Natural killer cell (primary cell): ENCODE results near the gene RAMACL. TPM values are rescaled to one million over a fixed set of nuclear protein-coding genes. Genes with fewer than 3 reads are reported as not detected.

Source experiments
- ATAC-seq, 3 donors: fragments of 150-1000 bp in 2 of 3; fragments of 200-7000 bp in 1 of 3; cut with Tn5 transposase; 1 replicate in 1 of 3; 2 replicates in 2 of 3; pipeline ENCODE4 v1.10.0; 2021; ENCODE audit warnings: mild to moderate bottlenecking in 2 of 3, moderate library complexity in 2 of 3
- DNase-seq, 2 donors: peaks; one replicate each; pipeline versions ENCODE4 v3.0.0 to v3.0.0-alpha.2; 2013 to 2021; ENCODE audit warnings: mixed read lengths in 1 of 2
- H3K27ac ChIP-seq: one replicate; pipeline ENCODE4 v1.5.1; 2013; ENCODE audit warnings: mild to moderate bottlenecking, low read length
- H3K27me3 ChIP-seq: one replicate; pipeline ENCODE4 v1.6.1; 2013; ENCODE audit warnings: low read length; ENCODE audit not compliant: control insufficient read depth, insufficient read depth
- H3K36me3 ChIP-seq: one replicate; pipeline ENCODE4 v1.6.1; 2013; ENCODE audit warnings: low read length; ENCODE audit not compliant: control insufficient read depth, insufficient read depth
- H3K4me1 ChIP-seq: one replicate; pipeline ENCODE4 v1.6.1; 2013; ENCODE audit warnings: low read length; ENCODE audit not compliant: control insufficient read depth, insufficient read depth
- H3K4me3 ChIP-seq: one replicate; pipeline ENCODE4 v1.5.1; 2013; ENCODE audit warnings: low read length
- H3K9me3 ChIP-seq: one replicate; pipeline ENCODE4 v1.6.1; 2013; ENCODE audit warnings: low read length; ENCODE audit not compliant: control insufficient read depth, insufficient read depth
- H3K27ac Mint-ChIP-seq, 2 donors: one replicate each; pipeline ENCODE4 v1.8.0; 2022; ENCODE audit warnings: mild to moderate bottlenecking in 2 of 2, mixed read lengths in 2 of 2, moderate library complexity in 1 of 2
- H3K27me3 Mint-ChIP-seq, 2 donors: one replicate each; pipeline ENCODE4 v1.8.0; 2022; ENCODE audit warnings: low read depth in 2 of 2, mixed read lengths in 2 of 2
- H3K36me3 Mint-ChIP-seq: one replicate; pipeline ENCODE4 v1.8.0; 2022; ENCODE audit warnings: mixed read lengths
- H3K4me1 Mint-ChIP-seq, 2 donors: one replicate each; pipeline ENCODE4 v1.8.0; 2022; ENCODE audit warnings: mixed read lengths in 2 of 2
- H3K4me3 Mint-ChIP-seq: one replicate; pipeline ENCODE4 v1.8.0; 2022; ENCODE audit warnings: mild to moderate bottlenecking, moderate library complexity, mixed read lengths
- H3K9me3 Mint-ChIP-seq, 2 donors: one replicate each; pipeline ENCODE4 v1.8.0; 2022; ENCODE audit warnings: mixed read lengths in 2 of 2
- WGBS: methylation state at CpG from one replicate; pipeline ENCODE4 v1.1.7; 2013; ENCODE audit warnings: missing lambda C conversion rate; ENCODE audit not compliant: insufficient coverage; 5-methylcytosine and 5-hydroxymethylcytosine counted together
- intact Hi-C: fragments of 100-400 bp; cut with micrococcal nuclease; formaldehyde crosslinking; loops from one replicate; pipeline ENCODE4 v1.14.2; 2022
- total RNA-seq, 4 donors: library from RNA; stranded (reverse); fragments of 120-200 nt in 1 of 4; gene quantifications; one replicate each; pipeline versions ENCODE4 v1.2.3 to v1.2.4, GENCODE V29; 2013 to 2022
- TF ChIP-seq, protein P1 (sequence below): fragments of 200-600 bp; IDR thresholded peaks from one replicate; pipeline ENCODE4 v1.8.0; 2022; ENCODE audit warnings: antibody characterized with exemption

Gene RAMACL
- total RNA-seq, 3 donors from 2014 or later (not counting 1 experiment from before 2014, with no cell fraction given), result 0.68 to 5.6 (median 1.1) TPM

DNA sequence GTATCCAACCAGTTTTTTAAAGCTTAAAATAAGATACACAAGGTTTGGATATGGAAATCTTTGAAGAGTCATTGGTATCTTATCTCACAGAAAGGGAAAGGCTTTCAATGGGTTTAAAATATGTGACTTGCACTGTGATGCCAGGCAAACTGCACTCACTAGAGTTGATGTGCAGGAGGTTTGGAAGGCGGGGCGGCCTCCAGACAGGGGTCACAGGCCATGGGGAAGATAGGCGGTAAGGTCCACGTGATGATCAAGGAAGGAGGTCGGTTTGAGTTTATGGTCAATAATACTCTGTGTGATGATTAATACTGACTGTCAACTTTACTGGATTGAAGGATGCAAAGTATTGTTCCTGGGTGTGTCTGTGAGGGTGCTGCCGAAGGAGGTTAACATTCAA is 9.5 kb upstream of the RAMACL start:
- Histone ChIP-seq H3K4me1 (no peaks in the 10 kb centered on the region), H3K36me3 (no peaks in the 10 kb centered on the region), H3K4me3 (no peak overlapping the region), H3K27me3 (no peaks in the 10 kb centered on the region), H3K9me3 (no peaks in the 10 kb centered on the region), H3K27ac (no peak overlapping the region)
- ATAC-seq (no peak), DNase-seq (no peak)
- Mint-ChIP-seq H3K27ac (no peak overlapping the region), H3K27me3 (peaks cover 14 to 26% of the 10 kb centered on the region in 2 donors), H3K4me3 (no peak overlapping the region), H3K36me3 (no peaks in the 10 kb centered on the region), H3K4me1 (peaks cover 0 to 5% of the 10 kb centered on the region in 2 donors), H3K9me3 (no peaks in the 10 kb centered on the region)
- 94% methylated on average over 6 of the region's 6 CpGs for WGBS
- TF ChIP-seq, protein P1, sequence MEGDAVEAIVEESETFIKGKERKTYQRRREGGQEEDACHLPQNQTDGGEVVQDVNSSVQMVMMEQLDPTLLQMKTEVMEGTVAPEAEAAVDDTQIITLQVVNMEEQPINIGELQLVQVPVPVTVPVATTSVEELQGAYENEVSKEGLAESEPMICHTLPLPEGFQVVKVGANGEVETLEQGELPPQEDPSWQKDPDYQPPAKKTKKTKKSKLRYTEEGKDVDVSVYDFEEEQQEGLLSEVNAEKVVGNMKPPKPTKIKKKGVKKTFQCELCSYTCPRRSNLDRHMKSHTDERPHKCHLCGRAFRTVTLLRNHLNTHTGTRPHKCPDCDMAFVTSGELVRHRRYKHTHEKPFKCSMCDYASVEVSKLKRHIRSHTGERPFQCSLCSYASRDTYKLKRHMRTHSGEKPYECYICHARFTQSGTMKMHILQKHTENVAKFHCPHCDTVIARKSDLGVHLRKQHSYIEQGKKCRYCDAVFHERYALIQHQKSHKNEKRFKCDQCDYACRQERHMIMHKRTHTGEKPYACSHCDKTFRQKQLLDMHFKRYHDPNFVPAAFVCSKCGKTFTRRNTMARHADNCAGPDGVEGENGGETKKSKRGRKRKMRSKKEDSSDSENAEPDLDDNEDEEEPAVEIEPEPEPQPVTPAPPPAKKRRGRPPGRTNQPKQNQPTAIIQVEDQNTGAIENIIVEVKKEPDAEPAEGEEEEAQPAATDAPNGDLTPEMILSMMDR, result no peak
- intact Hi-C loops, result no loop called here

DNA sequence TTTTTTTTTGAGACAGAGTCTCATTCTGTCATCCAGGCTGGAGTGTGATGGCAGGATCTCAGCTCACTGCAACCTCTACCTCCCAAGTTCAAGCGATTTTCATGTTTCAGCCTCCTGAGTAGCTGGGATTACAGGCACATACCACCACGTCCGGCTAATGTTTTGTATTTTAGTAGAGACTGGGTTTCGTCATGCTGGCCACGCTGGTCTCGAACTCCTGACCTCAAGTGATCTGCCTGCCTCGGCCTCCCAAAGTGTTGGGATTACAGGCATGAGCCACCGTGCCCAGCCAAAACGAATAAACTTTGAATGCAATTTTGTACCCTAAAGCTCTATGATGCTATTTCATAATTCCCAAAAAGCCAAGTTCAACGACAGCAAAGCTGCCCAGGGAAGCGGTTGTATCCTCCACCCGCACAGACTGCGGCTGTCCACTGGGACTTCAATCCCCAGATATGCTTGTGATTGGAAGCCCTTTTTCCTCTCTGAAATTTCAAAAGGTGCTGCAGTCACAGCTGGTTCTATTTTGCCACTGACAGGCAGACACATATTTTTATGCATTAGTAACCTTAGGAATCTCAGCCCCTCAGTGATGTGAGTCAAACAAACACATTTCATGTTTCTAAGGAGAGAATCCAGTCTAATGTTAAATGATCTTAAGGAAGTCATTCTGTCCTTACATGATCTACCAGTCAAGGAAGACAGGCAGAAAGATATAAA is 8.7 kb upstream of the RAMACL start:
- intact Hi-C loops, result no loop called here
- WGBS, result 96% methylated on average over 13 of the region's 13 CpGs
- no peaks in the 10 kb centered on the region for H3K36me3 Mint-ChIP-seq
- ATAC-seq, result no peak
- no peak overlapping the region for H3K27ac ChIP-seq
- H3K4me1 Mint-ChIP-seq, result no peaks in the 10 kb centered on the region
- H3K27ac Mint-ChIP-seq, result no peak overlapping the region
- no peak for DNase-seq
- H3K4me3 ChIP-seq, result no peak overlapping the region
- no peaks in the 10 kb centered on the region for H3K9me3 ChIP-seq
- no peaks in the 10 kb centered on the region for H3K4me1 ChIP-seq
- H3K9me3 Mint-ChIP-seq, result no peaks in the 10 kb centered on the region
- H3K27me3 ChIP-seq, result no peaks in the 10 kb centered on the region
- TF ChIP-seq, protein P1, result no peak
- peaks cover 14 to 19% of the 10 kb centered on the region in 2 donors for H3K27me3 Mint-ChIP-seq
- no peaks in the 10 kb centered on the region for H3K36me3 ChIP-seq
- H3K4me3 Mint-ChIP-seq, result no peak overlapping the region

DNA sequence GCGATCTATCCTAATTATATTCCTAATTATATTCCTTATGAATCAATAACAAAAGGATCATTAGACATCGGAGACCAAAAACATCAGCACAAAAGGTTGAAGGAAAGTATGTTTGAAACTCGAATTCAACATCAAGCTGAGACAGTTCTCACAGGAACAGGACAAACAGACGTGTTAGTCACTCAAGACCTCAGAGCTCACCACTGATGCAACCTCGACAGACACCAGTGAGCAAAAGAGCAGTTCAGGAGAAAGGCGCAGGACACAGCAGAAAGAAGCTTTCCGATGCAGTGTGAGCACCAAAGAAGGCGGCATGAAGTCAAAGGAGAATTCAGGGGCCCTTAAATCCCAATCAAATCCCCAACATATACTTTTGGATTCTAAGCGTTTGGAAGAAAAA is 6.3 kb upstream of the RAMACL start:
- no peaks in the 10 kb centered on the region for H3K36me3 ChIP-seq
- DNase-seq (no peak), ATAC-seq (peak in 1 of 3 donors; percentile 55)
- H3K9me3 Mint-ChIP-seq, result no peaks in the 10 kb centered on the region
- H3K27ac ChIP-seq, result no peak overlapping the region
- intact Hi-C loops, result no loop called here
- no peaks in the 10 kb centered on the region for H3K27me3 ChIP-seq
- peaks cover 14% of the 10 kb centered on the region for H3K4me1 ChIP-seq
- WGBS, result 60% methylated on average over 6 of the region's 9 CpGs
- H3K9me3 ChIP-seq, result no peaks in the 10 kb centered on the region
- H3K4me1 Mint-ChIP-seq, result peaks cover 0 to 14% of the 10 kb centered on the region in 2 donors
- H3K27ac Mint-ChIP-seq, result no peak overlapping the region
- TF ChIP-seq, protein P1, result no peak
- no peak overlapping the region for H3K4me3 ChIP-seq
- peaks cover 19 to 20% of the 10 kb centered on the region in 2 donors for H3K27me3 Mint-ChIP-seq
- no peaks in the 10 kb centered on the region for H3K36me3 Mint-ChIP-seq
- H3K4me3 Mint-ChIP-seq, result no peak overlapping the region
